SK-N-SH treated with all-trans-retinoic acid at 6 μM for 48 hours (cell line): ENCODE results near the gene ACTR10.
A peak's percentile ranks its signal among the peaks of the same experiment; 100 is the strongest.

Experiments
- ATAC-seq: fragments of 200-7000 bp; cut with Tn5 transposase; 3 replicates; pipeline ENCODE4 v1.9.1; 2020; ENCODE audit warnings: mild to moderate bottlenecking, moderate library complexity
- ARNTL ChIP-seq: fragments of 450-650 bp; formaldehyde crosslinking; IDR thresholded peaks from 2 replicates; pipeline ENCODE4 v1.5.0; 2020; ENCODE audit warnings: low read depth, mild to moderate bottlenecking, moderate library complexity, borderline replicate concordance
- BACH2 ChIP-seq: fragments of 250-450 bp; sonication (Bioruptor Pico); IDR thresholded peaks from 2 replicates; pipeline ENCODE4 v1.9.0; 2021; ENCODE audit warnings: mild to moderate bottlenecking, borderline replicate concordance
- CSDC2 ChIP-seq: fragments of 250-450 bp; sonication (Bioruptor Pico); IDR thresholded peaks from 2 replicates; pipeline ENCODE4 v1.5.0; 2020; ENCODE audit warnings: mild to moderate bottlenecking, moderate library complexity
- ESRRG ChIP-seq: fragments of 250-450 bp; sonication (Bioruptor Pico); IDR thresholded peaks from 2 replicates; pipeline ENCODE4 v1.6.1; 2021; ENCODE audit warnings: mild to moderate bottlenecking
- GLIS3 ChIP-seq: fragments of 250-450 bp; sonication (Bioruptor Pico); IDR thresholded peaks from 2 replicates; pipeline ENCODE4 v1.5.0; 2020; ENCODE audit warnings: mild to moderate bottlenecking, moderate library complexity
- ISL1 ChIP-seq: fragments of 250-450 bp; sonication (Bioruptor Pico); IDR thresholded peaks from 2 replicates; pipeline ENCODE4 v2.1.2; 2022; ENCODE audit warnings: mild to moderate bottlenecking, moderate library complexity
- OSR1 ChIP-seq: fragments of 250-450 bp; sonication (Bioruptor Pico); IDR thresholded peaks from 2 replicates; pipeline ENCODE4 v1.8.0; 2022; ENCODE audit warnings: moderate library complexity, mild to moderate bottlenecking, inconsistent platforms
- PPARA ChIP-seq: fragments of 250-450 bp; sonication (Bioruptor Pico); IDR thresholded peaks from 2 replicates; pipeline ENCODE4 v1.5.0; 2020; ENCODE audit warnings: mild to moderate bottlenecking, borderline replicate concordance
- RARB ChIP-seq: fragments of 250-450 bp; sonication (Bioruptor Pico); IDR thresholded peaks from 2 replicates; pipeline ENCODE4 v1.8.0; 2021; ENCODE audit warnings: mild to moderate bottlenecking, moderate library complexity
- SNAI2 ChIP-seq: fragments of 250-450 bp; sonication (Bioruptor Pico); IDR thresholded peaks from 2 replicates; pipeline ENCODE4 v1.5.0; 2020; ENCODE audit warnings: mild to moderate bottlenecking, moderate library complexity
- TOX ChIP-seq: fragments of 250-450 bp; sonication (Bioruptor Pico); IDR thresholded peaks from 2 replicates; pipeline ENCODE4 v1.8.0; 2021; ENCODE audit warnings: mild to moderate bottlenecking, moderate library complexity, borderline replicate concordance
- ZC3H10 ChIP-seq: fragments of 250-450 bp; sonication (Bioruptor Pico); IDR thresholded peaks from 2 replicates; pipeline ENCODE4 v1.5.1; 2021; ENCODE audit warnings: mild to moderate bottlenecking, moderate library complexity
- ZFP3 ChIP-seq: fragments of 250-450 bp; sonication (Bioruptor Pico); IDR thresholded peaks from 2 replicates; pipeline ENCODE4 v1.5.0; 2020; ENCODE audit warnings: mild to moderate bottlenecking, moderate library complexity
- ZFP30 ChIP-seq: fragments of 450-650 bp; formaldehyde crosslinking; IDR thresholded peaks from 2 replicates; pipeline ENCODE4 v1.5.0; 2022; ENCODE audit warnings: mild to moderate bottlenecking, moderate library complexity
- ZNF565 ChIP-seq: fragments of 450-650 bp; formaldehyde crosslinking; conservative IDR thresholded peaks from 2 replicates; pipeline ENCODE4 v1.5.0; 2020; ENCODE audit warnings: low read depth, mild to moderate bottlenecking, moderate library complexity
- ZNF70 ChIP-seq: fragments of 450-650 bp; formaldehyde crosslinking; IDR thresholded peaks from 2 replicates; pipeline ENCODE4 v1.5.0; 2020; ENCODE audit warnings: mild to moderate bottlenecking, moderate library complexity
- TF ChIP-seq, protein P1 (sequence below): fragments of 250-450 bp; sonication (Bioruptor Pico); IDR thresholded peaks from 2 replicates; pipeline ENCODE4 v1.5.0; 2020; ENCODE audit warnings: mild to moderate bottlenecking, moderate library complexity
- TF ChIP-seq, protein P2 (sequence below): fragments of 250-450 bp; sonication (Bioruptor Pico); IDR thresholded peaks from 2 replicates; pipeline ENCODE4 v1.5.1; 2021; ENCODE audit warnings: mild to moderate bottlenecking, moderate library complexity
- TF ChIP-seq, protein P3 (sequence below): fragments of 250-450 bp; sonication (Bioruptor Pico); IDR thresholded peaks from 2 replicates; pipeline ENCODE4 v1.8.0; 2020; ENCODE audit warnings: mild to moderate bottlenecking, moderate library complexity, borderline replicate concordance
- TF ChIP-seq, protein P4 (sequence below): fragments of 250-450 bp; sonication (Bioruptor Pico); IDR thresholded peaks from 2 replicates; pipeline ENCODE4 v1.5.1; 2020; ENCODE audit warnings: low read depth, mild to moderate bottlenecking, moderate library complexity
- TF ChIP-seq, protein P5 (sequence below): fragments of 250-450 bp; sonication (Bioruptor Pico); IDR thresholded peaks from 2 replicates; pipeline ENCODE4 v1.8.0; 2021; ENCODE audit warnings: low read depth, mild to moderate bottlenecking, moderate library complexity, borderline replicate concordance

Gene ACTR10

DNA sequence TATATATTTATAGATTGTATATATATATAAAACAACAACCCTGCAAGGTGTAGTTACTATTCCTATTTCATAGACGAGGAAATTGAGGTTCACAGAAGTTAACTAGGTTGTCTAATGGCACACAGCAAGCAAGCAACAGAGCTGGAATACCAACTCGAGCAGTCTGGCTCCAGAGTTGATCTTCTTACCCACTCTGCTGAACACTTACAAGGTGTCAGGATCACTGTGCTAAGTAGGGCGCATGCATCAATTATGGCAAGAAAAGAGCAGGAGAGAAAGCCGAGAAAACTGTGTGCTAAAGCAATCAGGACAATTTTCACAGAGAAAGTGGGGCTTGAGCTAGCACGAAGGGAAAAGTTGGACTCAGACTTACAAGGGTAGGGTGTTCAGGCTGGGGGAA lies 32.1 kb upstream of the ACTR10 start:
- TF ChIP-seq ZC3H10 (CRISPR knock-in tag) (no peak), TOX (CRISPR knock-in tag) (no peak), ZFP30 (CRISPR knock-in tag) (no peak), ZFP3 (CRISPR knock-in tag) (no peak), BACH2 (CRISPR knock-in tag) (no peak), ISL1 (CRISPR knock-in tag) (no peak), OSR1 (no peak), ARNTL (CRISPR knock-in tag) (no peak), ZNF565 (CRISPR knock-in tag) (no peak), SNAI2 (CRISPR knock-in tag) (no peak), CSDC2 (CRISPR knock-in tag) (no peak), GLIS3 (CRISPR knock-in tag) (no peak), RARB (CRISPR knock-in tag) (no peak)
- TF ChIP-seq, protein P1, sequence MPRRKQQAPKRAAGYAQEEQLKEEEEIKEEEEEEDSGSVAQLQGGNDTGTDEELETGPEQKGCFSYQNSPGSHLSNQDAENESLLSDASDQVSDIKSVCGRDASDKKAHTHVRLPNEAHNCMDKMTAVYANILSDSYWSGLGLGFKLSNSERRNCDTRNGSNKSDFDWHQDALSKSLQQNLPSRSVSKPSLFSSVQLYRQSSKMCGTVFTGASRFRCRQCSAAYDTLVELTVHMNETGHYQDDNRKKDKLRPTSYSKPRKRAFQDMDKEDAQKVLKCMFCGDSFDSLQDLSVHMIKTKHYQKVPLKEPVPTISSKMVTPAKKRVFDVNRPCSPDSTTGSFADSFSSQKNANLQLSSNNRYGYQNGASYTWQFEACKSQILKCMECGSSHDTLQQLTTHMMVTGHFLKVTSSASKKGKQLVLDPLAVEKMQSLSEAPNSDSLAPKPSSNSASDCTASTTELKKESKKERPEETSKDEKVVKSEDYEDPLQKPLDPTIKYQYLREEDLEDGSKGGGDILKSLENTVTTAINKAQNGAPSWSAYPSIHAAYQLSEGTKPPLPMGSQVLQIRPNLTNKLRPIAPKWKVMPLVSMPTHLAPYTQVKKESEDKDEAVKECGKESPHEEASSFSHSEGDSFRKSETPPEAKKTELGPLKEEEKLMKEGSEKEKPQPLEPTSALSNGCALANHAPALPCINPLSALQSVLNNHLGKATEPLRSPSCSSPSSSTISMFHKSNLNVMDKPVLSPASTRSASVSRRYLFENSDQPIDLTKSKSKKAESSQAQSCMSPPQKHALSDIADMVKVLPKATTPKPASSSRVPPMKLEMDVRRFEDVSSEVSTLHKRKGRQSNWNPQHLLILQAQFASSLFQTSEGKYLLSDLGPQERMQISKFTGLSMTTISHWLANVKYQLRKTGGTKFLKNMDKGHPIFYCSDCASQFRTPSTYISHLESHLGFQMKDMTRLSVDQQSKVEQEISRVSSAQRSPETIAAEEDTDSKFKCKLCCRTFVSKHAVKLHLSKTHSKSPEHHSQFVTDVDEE: no peak
- TF ChIP-seq, protein P2, sequence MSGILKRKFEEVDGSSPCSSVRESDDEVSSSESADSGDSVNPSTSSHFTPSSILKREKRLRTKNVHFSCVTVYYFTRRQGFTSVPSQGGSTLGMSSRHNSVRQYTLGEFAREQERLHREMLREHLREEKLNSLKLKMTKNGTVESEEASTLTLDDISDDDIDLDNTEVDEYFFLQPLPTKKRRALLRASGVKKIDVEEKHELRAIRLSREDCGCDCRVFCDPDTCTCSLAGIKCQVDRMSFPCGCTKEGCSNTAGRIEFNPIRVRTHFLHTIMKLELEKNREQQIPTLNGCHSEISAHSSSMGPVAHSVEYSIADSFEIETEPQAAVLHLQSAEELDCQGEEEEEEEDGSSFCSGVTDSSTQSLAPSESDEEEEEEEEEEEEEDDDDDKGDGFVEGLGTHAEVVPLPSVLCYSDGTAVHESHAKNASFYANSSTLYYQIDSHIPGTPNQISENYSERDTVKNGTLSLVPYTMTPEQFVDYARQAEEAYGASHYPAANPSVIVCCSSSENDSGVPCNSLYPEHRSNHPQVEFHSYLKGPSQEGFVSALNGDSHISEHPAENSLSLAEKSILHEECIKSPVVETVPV (CRISPR knock-in tag): no peak
- TF ChIP-seq, protein P3, sequence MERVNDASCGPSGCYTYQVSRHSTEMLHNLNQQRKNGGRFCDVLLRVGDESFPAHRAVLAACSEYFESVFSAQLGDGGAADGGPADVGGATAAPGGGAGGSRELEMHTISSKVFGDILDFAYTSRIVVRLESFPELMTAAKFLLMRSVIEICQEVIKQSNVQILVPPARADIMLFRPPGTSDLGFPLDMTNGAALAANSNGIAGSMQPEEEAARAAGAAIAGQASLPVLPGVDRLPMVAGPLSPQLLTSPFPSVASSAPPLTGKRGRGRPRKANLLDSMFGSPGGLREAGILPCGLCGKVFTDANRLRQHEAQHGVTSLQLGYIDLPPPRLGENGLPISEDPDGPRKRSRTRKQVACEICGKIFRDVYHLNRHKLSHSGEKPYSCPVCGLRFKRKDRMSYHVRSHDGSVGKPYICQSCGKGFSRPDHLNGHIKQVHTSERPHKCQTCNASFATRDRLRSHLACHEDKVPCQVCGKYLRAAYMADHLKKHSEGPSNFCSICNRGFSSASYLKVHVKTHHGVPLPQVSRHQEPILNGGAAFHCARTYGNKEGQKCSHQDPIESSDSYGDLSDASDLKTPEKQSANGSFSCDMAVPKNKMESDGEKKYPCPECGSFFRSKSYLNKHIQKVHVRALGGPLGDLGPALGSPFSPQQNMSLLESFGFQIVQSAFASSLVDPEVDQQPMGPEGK (CRISPR knock-in tag): no peak
- no peak for ATAC-seq

DNA sequence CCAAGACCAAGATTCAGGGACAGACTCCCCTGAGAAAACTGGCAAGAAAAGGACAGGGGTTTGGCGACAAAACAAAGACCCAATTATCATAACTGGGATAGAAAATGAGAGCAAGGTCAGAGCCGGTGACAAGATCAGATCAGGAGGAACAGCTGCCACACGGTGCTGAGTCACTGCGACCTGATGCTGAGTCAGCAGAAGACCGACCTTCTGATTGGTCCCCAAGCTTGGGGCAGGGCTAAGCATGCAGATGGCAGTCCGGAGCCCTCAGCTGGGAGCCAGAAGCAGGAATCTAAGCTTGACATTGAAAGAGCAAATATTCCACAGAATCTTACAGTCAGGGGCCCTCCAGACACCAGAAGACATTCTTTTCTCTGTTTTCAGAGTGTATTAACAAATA lies 28.9 kb upstream of the ACTR10 start:
- peak; percentile 59; the same call in 1 of the 2 replicates for TF ChIP-seq BACH2 (CRISPR knock-in tag)
- no peak for TF ChIP-seq ZNF70 (CRISPR knock-in tag)
- no peak for TF ChIP-seq PPARA (CRISPR knock-in tag)
- TF ChIP-seq ESRRG (CRISPR knock-in tag): no peak
- ATAC-seq: peak; percentile 97

DNA sequence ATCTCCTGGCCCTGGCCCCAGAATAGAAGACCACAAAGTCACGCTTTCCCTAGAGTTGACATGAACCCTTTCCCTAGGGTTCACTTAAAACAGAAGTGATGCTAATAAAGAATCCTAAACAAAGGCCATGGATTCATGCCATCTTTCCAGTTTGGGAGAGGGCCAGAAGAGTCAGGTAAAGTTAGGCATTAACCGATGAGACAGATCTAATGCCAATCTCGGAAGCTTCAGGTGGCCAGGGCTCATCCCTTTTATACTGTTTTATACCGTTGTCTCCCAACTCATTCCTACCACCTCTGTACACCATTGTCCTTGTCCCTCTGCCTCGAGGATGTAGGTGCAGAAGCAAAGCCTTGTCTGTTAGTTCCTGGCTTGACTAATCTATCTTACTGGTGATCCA lies 22.8 kb upstream of the ACTR10 start:
- TF ChIP-seq, protein P4, sequence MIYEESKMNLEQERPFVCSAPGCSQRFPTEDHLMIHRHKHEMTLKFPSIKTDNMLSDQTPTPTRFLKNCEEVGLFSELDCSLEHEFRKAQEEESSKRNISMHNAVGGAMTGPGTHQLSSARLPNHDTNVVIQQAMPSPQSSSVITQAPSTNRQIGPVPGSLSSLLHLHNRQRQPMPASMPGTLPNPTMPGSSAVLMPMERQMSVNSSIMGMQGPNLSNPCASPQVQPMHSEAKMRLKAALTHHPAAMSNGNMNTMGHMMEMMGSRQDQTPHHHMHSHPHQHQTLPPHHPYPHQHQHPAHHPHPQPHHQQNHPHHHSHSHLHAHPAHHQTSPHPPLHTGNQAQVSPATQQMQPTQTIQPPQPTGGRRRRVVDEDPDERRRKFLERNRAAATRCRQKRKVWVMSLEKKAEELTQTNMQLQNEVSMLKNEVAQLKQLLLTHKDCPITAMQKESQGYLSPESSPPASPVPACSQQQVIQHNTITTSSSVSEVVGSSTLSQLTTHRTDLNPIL (CRISPR knock-in tag): no peak
- TF ChIP-seq RARB (CRISPR knock-in tag): no peak
- TF ChIP-seq, protein P1: no peak
- TF ChIP-seq, protein P2 (CRISPR knock-in tag): no peak
- TF ChIP-seq, protein P5, sequence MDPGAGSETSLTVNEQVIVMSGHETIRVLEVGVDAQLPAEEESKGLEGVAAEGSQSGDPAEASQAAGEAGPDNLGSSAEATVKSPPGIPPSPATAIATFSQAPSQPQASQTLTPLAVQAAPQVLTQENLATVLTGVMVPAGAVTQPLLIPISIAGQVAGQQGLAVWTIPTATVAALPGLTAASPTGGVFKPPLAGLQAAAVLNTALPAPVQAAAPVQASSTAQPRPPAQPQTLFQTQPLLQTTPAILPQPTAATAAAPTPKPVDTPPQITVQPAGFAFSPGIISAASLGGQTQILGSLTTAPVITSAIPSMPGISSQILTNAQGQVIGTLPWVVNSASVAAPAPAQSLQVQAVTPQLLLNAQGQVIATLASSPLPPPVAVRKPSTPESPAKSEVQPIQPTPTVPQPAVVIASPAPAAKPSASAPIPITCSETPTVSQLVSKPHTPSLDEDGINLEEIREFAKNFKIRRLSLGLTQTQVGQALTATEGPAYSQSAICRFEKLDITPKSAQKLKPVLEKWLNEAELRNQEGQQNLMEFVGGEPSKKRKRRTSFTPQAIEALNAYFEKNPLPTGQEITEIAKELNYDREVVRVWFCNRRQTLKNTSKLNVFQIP (CRISPR knock-in tag): no peak
- TF ChIP-seq CSDC2 (CRISPR knock-in tag): no peak
- no peak for TF ChIP-seq ZC3H10 (CRISPR knock-in tag)
- TF ChIP-seq ISL1 (CRISPR knock-in tag): no peak
- TF ChIP-seq GLIS3 (CRISPR knock-in tag): no peak
- no peak for ATAC-seq
